HG03064 (cell line): ENCODE results near the gene FAAH2.
"Not testable (repeated sequence)": the region's sequence is repeated elsewhere in the genome, so short reads cannot be mapped to it uniquely, and the experiment has no call there.

Experiments
- ATAC-seq: cut with Tn5 transposase; IDR thresholded peaks from one replicate; pipeline ENCODE4 v1.9.1; 2021; ENCODE audit warnings: low read depth; ENCODE audit not compliant: unreplicated experiment

FAAH2 gene

DNA sequence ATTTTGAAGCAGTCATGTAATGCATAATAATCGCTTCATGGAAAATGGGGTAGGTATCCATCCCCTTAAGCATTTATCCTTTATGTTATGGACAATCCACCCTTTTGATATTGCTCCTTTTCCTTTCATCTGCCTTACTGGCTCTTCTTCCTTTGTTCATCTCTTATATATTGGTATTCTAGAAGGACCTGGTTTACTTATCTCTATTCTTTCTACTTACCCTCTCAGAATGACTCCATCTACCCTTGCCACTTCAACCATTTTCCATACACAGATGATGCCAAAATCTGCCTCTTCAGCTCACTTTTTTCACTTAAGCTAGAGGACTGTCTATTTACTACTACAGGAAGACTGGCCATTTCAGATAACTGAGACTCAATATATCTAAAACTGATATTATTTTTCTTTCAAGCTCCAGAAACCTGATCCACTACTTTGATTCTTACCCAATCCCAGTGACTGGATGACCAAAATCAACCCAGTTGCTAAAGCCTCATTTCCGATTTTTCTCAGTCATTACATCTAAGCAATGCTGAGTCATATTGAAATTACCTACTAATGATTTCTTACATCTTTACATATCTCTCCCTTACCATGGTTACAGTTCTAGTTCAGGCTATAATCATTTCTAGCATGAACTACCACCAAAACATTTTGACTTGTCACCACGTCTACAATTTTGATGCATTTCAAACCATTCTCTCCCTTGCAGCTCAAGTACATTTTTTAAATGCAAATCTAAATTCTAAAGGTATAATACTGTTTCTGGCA lies 93.7 kb downstream of the FAAH2 start:
- no peak for ATAC-seq

- ATAC-seq = not testable (repeated sequence)
Measured at GRCh38 chrX:57394162-57394561, 107.7 kb downstream of the FAAH2 start.

DNA sequence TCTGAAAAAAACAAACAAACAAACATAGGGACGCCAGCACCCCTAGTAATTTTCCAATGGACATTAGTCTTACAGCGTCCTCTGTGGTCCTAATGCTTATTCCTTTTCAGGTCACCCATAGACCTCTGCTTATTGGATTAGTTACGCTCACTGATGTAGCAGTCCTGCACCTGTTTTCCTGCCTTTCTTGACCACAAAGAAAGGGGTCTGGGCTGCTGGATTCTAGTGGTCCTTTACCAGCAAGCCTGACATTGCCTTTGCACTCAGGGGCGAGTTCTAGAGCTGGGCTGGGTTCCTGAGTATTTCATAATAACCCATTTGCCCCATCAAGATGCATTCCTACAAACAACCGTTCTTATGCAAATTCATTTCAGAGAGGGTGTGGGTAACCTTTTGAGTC lies 116.7 kb downstream of the FAAH2 start:
- ATAC-seq = not testable (repeated sequence)

- ATAC-seq = no peak
Measured at GRCh38 chrX:57406149-57406548, 119.6 kb downstream of the FAAH2 start.

- no peak for ATAC-seq
Measured at GRCh38 chrX:57417827-57418226, 131.3 kb downstream of the FAAH2 start.

DNA sequence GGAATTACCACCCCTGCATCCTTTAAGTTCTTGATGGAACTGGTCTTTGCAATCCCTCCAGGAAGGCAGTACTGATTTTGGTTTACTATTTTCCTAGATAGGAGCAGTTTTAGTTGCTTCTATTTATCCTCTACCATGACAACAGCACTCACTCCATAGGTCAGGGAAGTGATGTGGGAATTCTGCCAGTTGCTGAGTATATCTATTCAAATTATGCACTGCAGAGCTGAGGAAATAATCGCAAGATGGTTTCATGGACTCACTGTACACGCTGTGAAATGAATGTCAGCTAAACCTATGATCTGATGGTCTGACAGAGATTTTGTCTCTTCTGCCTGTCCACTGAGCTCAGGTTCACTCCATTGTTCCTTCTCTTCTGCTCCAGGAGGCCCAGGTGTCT lies 135.8 kb downstream of the FAAH2 start:
- ATAC-seq = no peak

GRCh38 chrX:57422790-57423189 lies 136.3 kb downstream of the FAAH2 start:
- no peak for ATAC-seq

DNA sequence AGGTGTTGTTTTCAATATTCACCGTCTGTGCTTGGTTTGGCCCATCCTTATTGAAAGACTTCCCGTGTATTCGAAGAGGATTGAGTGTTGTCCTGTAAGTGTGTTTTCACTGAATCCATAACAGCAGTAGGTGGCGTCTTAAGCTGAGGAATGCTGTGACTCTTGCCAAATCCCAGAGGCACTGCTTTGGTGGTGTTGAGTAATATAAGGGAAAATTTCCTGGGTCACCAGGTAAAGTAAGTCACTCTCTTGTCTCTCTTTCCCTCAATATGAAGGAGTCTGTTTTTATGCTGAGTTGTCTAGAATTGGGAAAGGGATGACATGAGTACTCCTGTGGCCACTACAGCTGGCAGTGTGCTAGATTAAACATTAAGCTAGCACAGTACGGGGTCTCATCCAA lies 158.6 kb downstream of the FAAH2 start:
- ATAC-seq = no peak

GRCh38 chrX:57445832-57446231 lies 159.3 kb downstream of the FAAH2 start:
- no peak for ATAC-seq

DNA sequence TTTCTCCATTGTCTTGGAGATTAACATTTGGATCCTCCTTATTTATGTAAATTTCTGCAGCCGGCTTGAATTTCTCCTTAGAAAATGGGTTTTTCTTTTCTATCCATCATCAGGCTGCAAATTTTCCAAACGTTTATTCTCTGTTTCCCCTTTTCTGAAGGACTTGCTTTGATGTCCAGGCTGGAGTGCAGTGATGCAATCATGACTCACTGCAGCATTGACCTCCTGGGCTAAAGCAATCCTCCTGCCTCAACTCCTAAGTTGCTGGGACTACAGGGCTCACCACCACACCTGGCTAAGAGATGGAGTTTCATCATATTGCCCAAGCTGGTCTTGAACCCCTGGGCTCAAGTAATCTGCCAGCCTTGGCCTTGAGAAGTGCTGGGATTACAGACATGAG lies 161.3 kb downstream of the FAAH2 start:
- ATAC-seq = no peak

- ATAC-seq = no peak
Measured at GRCh38 chrX:57451426-57452020, 165.0 kb downstream of the FAAH2 start.

- no peak for ATAC-seq
Measured at GRCh38 chrX:57453901-57454300, 167.4 kb downstream of the FAAH2 start.

DNA sequence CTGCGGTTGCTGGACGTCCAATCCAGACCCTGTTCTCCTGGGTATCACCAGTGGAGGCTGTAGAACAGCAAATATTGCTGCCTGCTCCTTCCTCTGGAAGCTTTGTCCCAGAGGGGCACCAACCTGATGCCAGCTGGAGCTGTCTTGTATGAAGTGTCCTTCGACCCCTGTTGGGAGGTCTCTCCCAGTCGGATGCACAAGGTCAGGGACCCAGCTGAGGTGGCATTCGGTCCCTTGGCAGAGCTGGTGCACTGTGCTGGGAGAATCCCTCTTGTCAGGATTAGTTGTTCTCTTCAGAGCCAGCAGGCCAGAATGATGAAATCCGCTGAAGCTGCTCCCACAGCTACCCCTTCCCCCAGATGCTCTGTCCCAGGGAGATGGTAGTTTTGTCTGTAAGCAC lies 195.0 kb downstream of the FAAH2 start:
- no peak for ATAC-seq

DNA sequence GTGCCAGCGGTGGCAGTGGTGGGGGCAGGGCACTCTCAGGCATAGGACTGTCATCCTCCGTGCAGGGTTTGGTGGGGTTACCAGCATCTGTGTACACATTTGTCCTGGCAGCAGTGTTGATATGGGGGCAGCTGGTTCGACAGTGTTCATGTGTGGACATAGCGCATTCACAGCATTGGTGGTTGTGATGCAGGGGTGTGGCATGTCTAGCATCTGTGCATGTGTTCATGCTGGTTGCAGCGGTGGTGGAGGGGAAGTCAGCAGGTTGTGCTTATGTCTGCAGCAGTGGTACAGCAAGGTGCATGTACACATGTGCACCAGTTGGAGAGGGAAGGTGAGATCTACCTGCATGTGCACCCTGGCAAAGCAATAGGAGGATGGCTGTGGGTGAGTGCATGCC lies 230.0 kb downstream of the FAAH2 start:
- no peak for ATAC-seq

DNA sequence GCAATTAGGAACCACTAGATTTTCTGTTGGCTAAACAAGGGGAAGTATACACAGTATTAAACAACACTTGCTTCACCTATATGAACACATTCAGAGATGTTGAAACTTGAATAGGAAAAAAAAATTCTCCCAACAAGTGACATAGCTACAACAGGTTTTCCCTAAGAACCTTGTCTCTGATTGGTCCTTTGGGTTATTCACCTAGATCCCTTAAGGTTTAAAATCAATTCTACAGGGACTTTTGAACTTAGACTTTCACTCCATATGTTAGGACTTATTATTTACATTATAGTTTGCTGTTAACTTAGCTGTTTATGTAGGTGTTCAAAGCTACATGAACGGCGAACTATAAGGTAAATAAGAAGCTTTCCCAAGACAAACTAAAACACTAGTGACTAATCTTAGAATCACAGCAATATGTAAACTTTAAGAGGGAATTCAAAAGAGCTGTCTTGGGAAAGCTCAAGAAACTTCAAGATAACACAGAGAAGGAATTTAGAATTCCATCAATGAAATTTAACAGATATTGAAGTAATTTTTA lies 233.1 kb downstream of the FAAH2 start:
- ATAC-seq = no peak

DNA sequence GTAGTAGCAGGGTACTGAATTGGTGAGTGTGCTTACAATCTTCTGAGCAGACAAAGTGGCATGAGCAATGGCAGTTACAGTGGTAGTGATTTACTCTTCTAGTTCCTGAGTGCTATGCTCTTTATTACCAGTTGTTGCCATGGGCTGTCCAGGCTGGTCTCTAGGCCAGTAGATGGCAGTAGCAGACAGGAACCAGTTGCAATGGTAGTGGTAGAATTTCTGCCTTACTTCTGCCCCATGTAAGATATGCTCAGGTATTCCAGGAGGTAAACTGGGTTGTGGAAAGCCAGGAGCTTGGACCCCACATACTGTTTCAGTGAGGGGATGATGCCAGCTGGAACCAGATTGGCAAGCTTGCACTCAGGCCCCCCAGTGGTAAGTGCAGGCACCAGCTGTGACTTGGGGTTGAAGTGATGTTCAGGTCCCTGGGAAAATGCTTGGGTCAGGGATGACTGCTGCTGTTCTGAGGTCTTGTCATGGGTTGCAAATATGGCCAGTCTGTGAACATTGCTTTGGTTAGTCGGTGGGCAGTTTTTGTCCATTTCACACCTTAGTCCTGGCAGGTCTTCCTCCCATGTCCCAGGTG lies 242.3 kb downstream of the FAAH2 start:
- no peak for ATAC-seq
